GM23338 (cell line): ENCODE results near the gene PECR.

Source experiments
- CTCF ChIP-seq, 2 experiments: fragments of 200-600 bp in 1 of 2; sonication (generic) in 1 of 2; conservative IDR thresholded peaks; 2 replicates each; pipeline versions ENCODE4 v1.5.1 to v1.6.1; 2016 to 2017; ENCODE audit warnings: antibody characterized with exemption in 2 of 2, low read depth in 2 of 2, mild to moderate bottlenecking in 2 of 2, moderate library complexity in 1 of 2
- ETS1 ChIP-seq: IDR thresholded peaks from 2 replicates; pipeline ENCODE4 v1.6.1; 2016; ENCODE audit warnings: antibody characterized with exemption
- EZH2 ChIP-seq: fragments of 200-600 bp; sonication (generic); IDR thresholded peaks from one replicate; pipeline ENCODE4 v1.8.0; 2017; ENCODE audit warnings: antibody characterized with exemption, mild to moderate bottlenecking, low read depth; ENCODE audit not compliant: unreplicated experiment
- EZH2phosphoT487 ChIP-seq: fragments of 200-600 bp; sonication (generic); IDR thresholded peaks from one replicate; pipeline ENCODE4 v1.8.1; 2018; ENCODE audit warnings: antibody characterized with exemption; ENCODE audit not compliant: unreplicated experiment
- JUNB ChIP-seq: IDR thresholded peaks from one replicate; pipeline ENCODE4 v1.6.1; 2016; ENCODE audit warnings: antibody characterized with exemption; ENCODE audit not compliant: unreplicated experiment
- POLR2AphosphoS5 ChIP-seq: IDR thresholded peaks from 2 replicates; pipeline ENCODE4 v1.6.1; 2016; ENCODE audit warnings: antibody characterized with exemption, low read depth
- REST ChIP-seq: IDR thresholded peaks from one replicate; pipeline ENCODE4 v1.6.1; 2018; ENCODE audit warnings: antibody characterized with exemption; ENCODE audit not compliant: unreplicated experiment

- TF ChIP-seq JUNB (no peak), CTCF (conservative IDR thresholded peaks at IDR 0.05; ENCODE audit: low read depth in 2 of 2) (no peak), POLR2AphosphoS5 (no peak), EZH2 (no peak), ETS1 (no peak), EZH2phosphoT487 (no peak), REST (no peak)
These were observed 8.8 kb upstream of the PECR start for GRCh38 chr2:216090369-216090786.
